Lung (tissue), 12 donors: ENCODE results near the gene TTLL1. TPM values are rescaled to one million over a fixed set of nuclear protein-coding genes. Genes with fewer than 3 reads are reported as not detected.

Experiments used
- ATAC-seq: fragments of 200-7000 bp; cut with Tn5 transposase; one replicate; pipeline ENCODE4 v1.9.1; 2020; ENCODE audit warnings: moderate number of reproducible peaks; ENCODE audit not compliant: insufficient read depth, low FRiP score
- DNase-seq, 3 donors: peaks; one replicate each; pipeline ENCODE4 v3.0.0-alpha.2; 2013 to 2017
- H3K27ac ChIP-seq, 2 donors: one replicate each; pipeline ENCODE4 v1.5.1; 2013; ENCODE audit warnings: mild to moderate bottlenecking in 2 of 2, moderate library complexity in 2 of 2, control low read depth in 1 of 2, inconsistent platforms in 1 of 2, low read depth in 1 of 2, low read length in 1 of 2
- H3K27me3 ChIP-seq, 3 donors: one replicate each; pipeline ENCODE4 v1.5.1; 2013; ENCODE audit warnings: low read length in 2 of 3; ENCODE audit not compliant: control insufficient read depth in 3 of 3, insufficient read depth in 3 of 3
- H3K36me3 ChIP-seq, 4 donors: one replicate each; pipeline ENCODE4 v1.5.1; 2013; ENCODE audit warnings: low read length in 4 of 4, mild to moderate bottlenecking in 1 of 4, moderate library complexity in 1 of 4; ENCODE audit not compliant: control insufficient read depth in 4 of 4, insufficient read depth in 4 of 4
- H3K4me1 ChIP-seq, 5 donors: one replicate each; pipeline ENCODE4 v1.5.1; 2013; ENCODE audit warnings: low read length in 5 of 5, mild to moderate bottlenecking in 2 of 5, moderate library complexity in 1 of 5; ENCODE audit not compliant: control insufficient read depth in 5 of 5, insufficient read depth in 5 of 5
- H3K4me3 ChIP-seq: one replicate; pipeline ENCODE4 v1.5.1; 2013; ENCODE audit warnings: mild to moderate bottlenecking, control low read depth, moderate library complexity
- H3K9ac ChIP-seq, 2 donors: one replicate each; pipeline ENCODE4 v1.5.1; 2013; ENCODE audit warnings: low read length in 2 of 2, control low read depth in 1 of 2; ENCODE audit not compliant: insufficient read depth in 1 of 2
- H3K9me3 ChIP-seq, 4 donors: one replicate each; pipeline ENCODE4 v1.5.1; 2013; ENCODE audit warnings: low read length in 3 of 4, mild to moderate bottlenecking in 1 of 4, moderate library complexity in 1 of 4; ENCODE audit not compliant: control insufficient read depth in 4 of 4, insufficient read depth in 3 of 4
- WGBS, 2 donors: extraction: QIAGEN DNeasy Blood & Tissue Kit; methylation state at CpG; one replicate each; pipeline ENCODE4 v1.1.7; 2013; 5-methylcytosine and 5-hydroxymethylcytosine counted together
- polyA plus RNA-seq, 2 donors: library from polyadenylated mRNA; stranded (reverse); fragments of 200-250 nt; gene quantifications; one replicate each; pipeline ENCODE4 v1.2.1, GENCODE V29; 2013
- total RNA-seq, 2 donors: library from RNA; depleted of rRNA in 1 of 2; stranded (reverse); fragments of >200 nt in 1 of 2; gene quantifications; one replicate each; pipeline ENCODE4 v1.2.1, GENCODE V29; 2014 to 2021
- TF ChIP-seq, protein P1 (sequence below): IDR thresholded peaks from 2 replicates; pipeline ENCODE4 v1.5.1; 2012; ENCODE audit warnings: mild to moderate bottlenecking; ENCODE audit errors: control extremely low read depth, extremely low read depth
- donor health status: control.
- donor health status: control.
- donor health status: Bipolar disorder and iron deficiency.
- donor health status: healthy.
- donor health status: DM: yes; HTN: yes; CAD: no.

Gene TTLL1
- total and polyA plus RNA-seq, 4 donors = 3.8 to 8.0 (median 5.6) TPM

DNA sequence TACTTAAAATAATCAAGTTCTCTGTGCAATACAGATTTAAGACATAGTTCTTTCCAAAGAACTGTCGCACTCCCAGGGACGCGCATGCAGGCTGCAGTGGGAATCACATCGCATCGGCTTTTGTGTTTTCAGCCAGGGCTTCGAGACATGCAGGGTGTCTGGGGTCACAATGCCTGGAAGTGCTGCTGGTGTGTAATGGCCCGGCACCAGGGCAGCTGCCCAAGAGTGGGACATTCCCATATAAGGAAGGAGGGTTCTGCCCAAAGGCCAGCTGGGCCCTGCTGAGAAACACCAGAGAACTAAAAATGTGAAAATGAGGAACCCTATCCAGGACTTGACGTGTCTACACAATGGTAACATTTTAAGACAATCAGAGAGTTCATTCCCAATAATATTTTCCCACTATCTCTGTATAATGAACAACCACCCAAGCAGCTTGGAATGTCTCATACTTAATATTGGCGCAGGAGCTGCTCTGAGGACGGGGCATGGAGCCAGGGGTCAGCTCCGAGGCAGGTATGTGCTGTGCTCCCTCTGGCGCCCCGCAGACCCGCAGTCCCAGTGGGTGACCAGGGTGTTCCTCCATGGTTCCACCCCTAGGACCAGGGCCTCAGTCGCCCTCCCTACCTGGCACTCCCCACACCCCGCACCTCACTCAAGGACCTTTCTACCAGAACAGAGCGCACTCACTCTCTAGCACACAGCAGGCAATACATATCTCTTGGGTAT lies 42.7 kb upstream of the TTLL1 start:
- Histone ChIP-seq H3K27ac (no peak overlapping the region), H3K4me3 (no peak overlapping the region), H3K9me3 (no peaks in the 10 kb centered on the region), H3K4me1 (peaks cover 0 to 8% (median 3%) of the 10 kb centered on the region in 5 donors), H3K9ac (no peak overlapping the region), H3K27me3 (no peaks in the 10 kb centered on the region), H3K36me3 (peaks cover 3 to 24% (median 10%) of the 10 kb centered on the region in 4 donors)
- ATAC-seq (no peak), DNase-seq (no peak)
- 74 to 80% methylated on average over 17 of the region's 17 CpGs for WGBS, 2 donors
- TF ChIP-seq, protein P1, sequence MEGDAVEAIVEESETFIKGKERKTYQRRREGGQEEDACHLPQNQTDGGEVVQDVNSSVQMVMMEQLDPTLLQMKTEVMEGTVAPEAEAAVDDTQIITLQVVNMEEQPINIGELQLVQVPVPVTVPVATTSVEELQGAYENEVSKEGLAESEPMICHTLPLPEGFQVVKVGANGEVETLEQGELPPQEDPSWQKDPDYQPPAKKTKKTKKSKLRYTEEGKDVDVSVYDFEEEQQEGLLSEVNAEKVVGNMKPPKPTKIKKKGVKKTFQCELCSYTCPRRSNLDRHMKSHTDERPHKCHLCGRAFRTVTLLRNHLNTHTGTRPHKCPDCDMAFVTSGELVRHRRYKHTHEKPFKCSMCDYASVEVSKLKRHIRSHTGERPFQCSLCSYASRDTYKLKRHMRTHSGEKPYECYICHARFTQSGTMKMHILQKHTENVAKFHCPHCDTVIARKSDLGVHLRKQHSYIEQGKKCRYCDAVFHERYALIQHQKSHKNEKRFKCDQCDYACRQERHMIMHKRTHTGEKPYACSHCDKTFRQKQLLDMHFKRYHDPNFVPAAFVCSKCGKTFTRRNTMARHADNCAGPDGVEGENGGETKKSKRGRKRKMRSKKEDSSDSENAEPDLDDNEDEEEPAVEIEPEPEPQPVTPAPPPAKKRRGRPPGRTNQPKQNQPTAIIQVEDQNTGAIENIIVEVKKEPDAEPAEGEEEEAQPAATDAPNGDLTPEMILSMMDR = no peak

DNA sequence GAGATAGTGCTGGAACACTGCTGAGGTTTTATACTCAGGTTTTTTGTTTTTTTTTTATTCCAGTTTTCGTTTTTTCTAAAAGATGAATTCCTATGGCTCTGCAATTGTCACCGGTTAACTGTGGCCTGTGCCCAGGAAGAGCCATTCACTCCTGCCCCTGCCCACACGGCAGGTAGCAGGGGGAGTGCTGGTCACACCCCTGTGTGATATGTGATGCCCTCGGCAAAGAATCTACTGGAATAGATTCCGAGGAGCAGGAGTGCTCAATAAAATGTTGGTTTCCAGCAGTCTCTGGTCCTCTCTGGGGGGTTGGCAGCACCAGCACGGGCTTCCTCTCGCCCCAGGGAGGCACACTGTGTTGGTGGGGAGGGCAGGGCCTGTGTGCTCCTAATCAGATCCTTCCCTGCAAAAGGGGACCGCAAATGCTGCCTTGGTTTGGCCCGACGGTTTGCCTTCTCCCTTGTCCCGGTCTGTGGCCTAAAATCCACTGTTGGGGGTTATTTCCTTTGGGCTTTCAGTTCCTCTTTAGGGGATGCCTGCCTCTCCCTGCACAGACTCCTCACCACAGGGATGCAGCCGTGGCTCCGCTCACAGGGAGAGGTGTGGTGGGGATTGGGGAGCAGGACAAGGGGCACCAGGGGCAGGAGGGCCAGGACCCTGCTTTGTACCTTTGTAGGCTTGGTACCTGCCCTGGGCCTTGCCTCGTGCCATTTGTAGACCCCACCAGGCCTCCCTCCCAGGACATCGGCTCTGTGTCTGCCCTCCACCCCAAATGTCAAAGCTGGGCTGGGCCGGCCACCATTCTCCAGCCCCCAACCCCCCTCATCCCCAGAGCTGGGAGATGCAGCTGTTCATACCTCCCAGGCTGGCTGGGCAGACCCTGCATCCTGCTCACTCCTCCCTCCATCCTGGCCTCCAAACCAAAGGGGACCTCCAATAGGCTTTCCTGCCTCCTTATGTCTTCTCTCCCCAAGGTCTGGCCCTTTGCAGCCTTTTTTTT lies 40.5 kb upstream of the TTLL1 start:
- WGBS, 2 donors = 57 to 62% methylated on average over 16 of the region's 16 CpGs
- peaks cover 0 to 8% (median 3%) of the 10 kb centered on the region in 5 donors for H3K4me1 ChIP-seq
- H3K9me3 ChIP-seq = no peaks in the 10 kb centered on the region
- H3K27me3 ChIP-seq = no peaks in the 10 kb centered on the region
- TF ChIP-seq, protein P1 = no peak
- H3K27ac ChIP-seq = no peak overlapping the region
- DNase-seq (no peak), ATAC-seq (no peak)
- no peak overlapping the region for H3K9ac ChIP-seq
- peaks cover 0 to 15% (median 9%) of the 10 kb centered on the region in 4 donors for H3K36me3 ChIP-seq
- no peak overlapping the region for H3K4me3 ChIP-seq

DNA sequence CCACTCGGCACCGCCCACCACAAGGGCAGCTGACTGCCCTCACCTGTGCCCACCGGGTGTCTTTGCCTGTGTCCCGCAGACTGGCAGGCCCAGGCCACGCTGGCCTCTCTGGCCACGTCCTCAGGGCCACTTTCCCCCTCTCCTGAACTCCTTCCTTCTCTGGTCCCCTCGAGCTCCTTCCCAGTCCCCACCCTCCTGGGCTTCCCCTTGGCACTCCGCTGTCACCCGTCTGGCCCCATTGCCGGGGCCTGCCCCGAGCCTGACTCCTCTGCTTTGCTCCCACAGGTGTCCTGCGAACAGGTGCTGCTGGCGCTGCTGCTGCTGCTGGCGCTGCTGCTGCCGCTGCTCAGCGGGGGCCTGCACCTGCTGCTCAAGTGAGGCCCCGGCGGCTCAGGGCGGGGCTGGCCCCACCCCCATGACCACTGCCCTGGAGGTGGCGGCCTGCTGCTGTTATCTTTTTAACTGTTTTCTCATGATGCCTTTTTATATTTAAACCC lies 39.8 kb upstream of the TTLL1 start:
- no peak for ATAC-seq
- 45 to 56% methylated on average over 20 of the region's 20 CpGs for WGBS, 2 donors

More for the DNA sequence above, 39.8 kb upstream of the TTLL1 start:
- H3K9me3 ChIP-seq = no peaks in the 10 kb centered on the region
- peaks cover 0 to 8% (median 3%) of the 10 kb centered on the region in 5 donors for H3K4me1 ChIP-seq
- no peaks in the 10 kb centered on the region for H3K27me3 ChIP-seq
- TF ChIP-seq, protein P1 = no peak
- no peak overlapping the region for H3K4me3 ChIP-seq
- no peak for DNase-seq
- peaks cover 0 to 11% (median 3%) of the 10 kb centered on the region in 4 donors for H3K36me3 ChIP-seq
- H3K9ac ChIP-seq = no peak overlapping the region
- H3K27ac ChIP-seq = no peak overlapping the region
